Lung (tissue), 12 donors: ENCODE data around the gene TMEM30B. TPM values are rescaled to one million over a fixed set of nuclear protein-coding genes. Genes with fewer than 3 reads are reported as not detected.
A peak's percentile ranks its signal among the peaks of the same experiment; 100 is the strongest.

Experiments
- ATAC-seq: fragments of 200-7000 bp; cut with Tn5 transposase; one replicate; pipeline ENCODE4 v1.9.1; 2020; ENCODE audit warnings: moderate number of reproducible peaks; ENCODE audit not compliant: insufficient read depth, low FRiP score
- DNase-seq, 3 donors: peaks; one replicate each; pipeline ENCODE4 v3.0.0-alpha.2; 2013 to 2017
- H3K27ac ChIP-seq, 2 donors: one replicate each; pipeline ENCODE4 v1.5.1; 2013; ENCODE audit warnings: mild to moderate bottlenecking in 2 of 2, moderate library complexity in 2 of 2, control low read depth in 1 of 2, inconsistent platforms in 1 of 2, low read depth in 1 of 2, low read length in 1 of 2
- H3K27me3 ChIP-seq, 3 donors: one replicate each; pipeline ENCODE4 v1.5.1; 2013; ENCODE audit warnings: low read length in 2 of 3; ENCODE audit not compliant: control insufficient read depth in 3 of 3, insufficient read depth in 3 of 3
- H3K36me3 ChIP-seq, 4 donors: one replicate each; pipeline ENCODE4 v1.5.1; 2013; ENCODE audit warnings: low read length in 4 of 4, mild to moderate bottlenecking in 1 of 4, moderate library complexity in 1 of 4; ENCODE audit not compliant: control insufficient read depth in 4 of 4, insufficient read depth in 4 of 4
- H3K4me1 ChIP-seq, 5 donors: one replicate each; pipeline ENCODE4 v1.5.1; 2013; ENCODE audit warnings: low read length in 5 of 5, mild to moderate bottlenecking in 2 of 5, moderate library complexity in 1 of 5; ENCODE audit not compliant: control insufficient read depth in 5 of 5, insufficient read depth in 5 of 5
- H3K4me3 ChIP-seq: one replicate; pipeline ENCODE4 v1.5.1; 2013; ENCODE audit warnings: mild to moderate bottlenecking, control low read depth, moderate library complexity
- H3K9ac ChIP-seq, 2 donors: one replicate each; pipeline ENCODE4 v1.5.1; 2013; ENCODE audit warnings: low read length in 2 of 2, control low read depth in 1 of 2; ENCODE audit not compliant: insufficient read depth in 1 of 2
- H3K9me3 ChIP-seq, 4 donors: one replicate each; pipeline ENCODE4 v1.5.1; 2013; ENCODE audit warnings: low read length in 3 of 4, mild to moderate bottlenecking in 1 of 4, moderate library complexity in 1 of 4; ENCODE audit not compliant: control insufficient read depth in 4 of 4, insufficient read depth in 3 of 4
- WGBS, 2 donors: extraction: QIAGEN DNeasy Blood & Tissue Kit; methylation state at CpG; one replicate each; pipeline ENCODE4 v1.1.7; 2013; 5-methylcytosine and 5-hydroxymethylcytosine counted together
- polyA plus RNA-seq, 2 donors: library from polyadenylated mRNA; stranded (reverse); fragments of 200-250 nt; gene quantifications; one replicate each; pipeline ENCODE4 v1.2.1, GENCODE V29; 2013
- total RNA-seq, 2 donors: library from RNA; depleted of rRNA in 1 of 2; stranded (reverse); fragments of >200 nt in 1 of 2; gene quantifications; one replicate each; pipeline ENCODE4 v1.2.1, GENCODE V29; 2014 to 2021
- TF ChIP-seq, protein P1 (sequence below): IDR thresholded peaks from 2 replicates; pipeline ENCODE4 v1.5.1; 2012; ENCODE audit warnings: mild to moderate bottlenecking; ENCODE audit errors: control extremely low read depth, extremely low read depth
- donor health status: control.
- donor health status: control.
- donor health status: Bipolar disorder and iron deficiency.
- donor health status: healthy.
- donor health status: DM: yes; HTN: yes; CAD: no.

The TMEM30B gene
- total and polyA plus RNA-seq, 4 donors, result 14.4 to 24.3 (median 20.1) TPM

DNA sequence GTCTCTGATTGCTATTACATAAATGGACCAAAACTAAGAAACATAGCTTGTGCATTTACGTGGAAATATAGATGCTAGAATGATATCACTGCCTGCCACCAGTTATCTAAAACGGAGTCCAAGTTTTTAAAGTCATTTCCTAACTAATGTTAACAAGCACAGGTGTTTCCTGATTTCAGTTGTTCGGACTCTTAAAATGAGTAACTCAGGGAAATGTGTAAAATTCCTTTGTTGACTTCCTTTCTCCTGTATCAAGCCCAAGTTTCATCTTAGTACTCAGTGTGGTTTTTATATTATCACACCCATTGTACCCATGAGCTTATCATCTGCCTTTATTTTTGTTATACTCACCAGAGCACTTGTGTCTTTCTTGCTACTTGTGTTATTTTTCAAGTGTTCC, 27.1 kb upstream of the TMEM30B start:
- Histone ChIP-seq H3K4me3 (no peak overlapping the region), H3K36me3 (no peaks in the 10 kb centered on the region), H3K27me3 (no peaks in the 10 kb centered on the region), H3K27ac (peak overlapping the region in 1 of 2 donors; percentile 70), H3K9ac (no peak overlapping the region), H3K9me3 (peaks cover 0 to 4% (median 0%) of the 10 kb centered on the region in 4 donors), H3K4me1 (peaks cover 0 to 2% (median 0%) of the 10 kb centered on the region in 5 donors)
- WGBS, 2 donors, result 16 to 46% methylated on average over 3 of the region's 3 CpGs
- ATAC-seq, result no peak
- TF ChIP-seq, protein P1, sequence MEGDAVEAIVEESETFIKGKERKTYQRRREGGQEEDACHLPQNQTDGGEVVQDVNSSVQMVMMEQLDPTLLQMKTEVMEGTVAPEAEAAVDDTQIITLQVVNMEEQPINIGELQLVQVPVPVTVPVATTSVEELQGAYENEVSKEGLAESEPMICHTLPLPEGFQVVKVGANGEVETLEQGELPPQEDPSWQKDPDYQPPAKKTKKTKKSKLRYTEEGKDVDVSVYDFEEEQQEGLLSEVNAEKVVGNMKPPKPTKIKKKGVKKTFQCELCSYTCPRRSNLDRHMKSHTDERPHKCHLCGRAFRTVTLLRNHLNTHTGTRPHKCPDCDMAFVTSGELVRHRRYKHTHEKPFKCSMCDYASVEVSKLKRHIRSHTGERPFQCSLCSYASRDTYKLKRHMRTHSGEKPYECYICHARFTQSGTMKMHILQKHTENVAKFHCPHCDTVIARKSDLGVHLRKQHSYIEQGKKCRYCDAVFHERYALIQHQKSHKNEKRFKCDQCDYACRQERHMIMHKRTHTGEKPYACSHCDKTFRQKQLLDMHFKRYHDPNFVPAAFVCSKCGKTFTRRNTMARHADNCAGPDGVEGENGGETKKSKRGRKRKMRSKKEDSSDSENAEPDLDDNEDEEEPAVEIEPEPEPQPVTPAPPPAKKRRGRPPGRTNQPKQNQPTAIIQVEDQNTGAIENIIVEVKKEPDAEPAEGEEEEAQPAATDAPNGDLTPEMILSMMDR, result no peak
- DNase-seq, result peak in 2 of 3 donors; percentile 33 to 46

DNA sequence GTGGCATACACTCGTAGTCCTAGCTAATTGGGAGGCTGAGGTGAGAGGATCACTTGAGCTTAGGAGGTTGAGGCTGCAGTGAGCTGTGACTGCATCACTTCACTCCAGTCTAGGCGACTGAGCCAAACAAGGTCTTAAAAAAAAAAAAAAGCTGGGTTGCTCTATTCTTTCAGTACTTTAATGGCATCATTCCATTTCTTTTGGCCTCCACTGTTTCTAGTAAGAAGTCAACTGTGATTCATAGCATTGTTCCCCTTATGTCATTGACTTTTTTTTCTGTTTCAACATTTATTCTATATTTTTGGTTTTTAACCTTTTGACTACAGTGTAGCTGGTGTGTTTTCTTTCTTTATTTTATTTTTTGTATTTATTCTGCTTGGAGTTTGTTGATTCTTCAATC, 23.6 kb upstream of the TMEM30B start:
- TF ChIP-seq, protein P1, result no peak
- no peaks in the 10 kb centered on the region for H3K9me3 ChIP-seq
- peaks cover 0 to 2% (median 0%) of the 10 kb centered on the region in 5 donors for H3K4me1 ChIP-seq
- no peak overlapping the region for H3K9ac ChIP-seq
- 97 to 100% methylated on average over 2 of the region's 2 CpGs for WGBS, 2 donors
- H3K27me3 ChIP-seq, result no peaks in the 10 kb centered on the region
- ATAC-seq, result no peak
- no peaks in the 10 kb centered on the region for H3K36me3 ChIP-seq
- H3K4me3 ChIP-seq, result no peak overlapping the region
- no peak for DNase-seq
- no peak overlapping the region for H3K27ac ChIP-seq

DNA sequence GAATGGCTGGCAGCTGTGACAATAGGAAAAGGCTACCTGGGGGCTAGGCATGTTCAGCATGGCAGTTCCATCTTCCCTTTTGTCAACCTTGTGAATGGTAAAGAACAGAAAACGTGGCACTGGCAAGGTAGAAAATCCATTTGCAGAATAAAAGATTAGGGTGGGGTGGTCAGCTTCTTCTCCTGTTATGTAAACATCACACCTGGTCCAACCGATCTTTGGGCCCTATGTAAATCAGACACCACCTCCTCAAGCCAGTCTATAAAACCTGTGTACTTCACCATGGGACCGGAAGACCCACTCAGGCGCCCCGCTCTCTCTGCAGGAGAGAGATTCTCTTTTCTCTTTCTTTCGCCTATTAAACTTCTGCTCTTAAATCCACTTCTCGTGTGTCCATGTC, 19.6 kb upstream of the TMEM30B start:
- TF ChIP-seq, protein P1, result no peak
- no peak for DNase-seq
- Histone ChIP-seq H3K36me3 (no peaks in the 10 kb centered on the region), H3K27me3 (no peaks in the 10 kb centered on the region), H3K4me3 (no peak overlapping the region), H3K9me3 (no peaks in the 10 kb centered on the region), H3K4me1 (peaks cover 0 to 2% (median 0%) of the 10 kb centered on the region in 5 donors), H3K9ac (no peak overlapping the region), H3K27ac (no peak overlapping the region)
- WGBS, 2 donors, result 88 to 92% methylated on average over 7 of the region's 7 CpGs
- ATAC-seq, result no peak

DNA sequence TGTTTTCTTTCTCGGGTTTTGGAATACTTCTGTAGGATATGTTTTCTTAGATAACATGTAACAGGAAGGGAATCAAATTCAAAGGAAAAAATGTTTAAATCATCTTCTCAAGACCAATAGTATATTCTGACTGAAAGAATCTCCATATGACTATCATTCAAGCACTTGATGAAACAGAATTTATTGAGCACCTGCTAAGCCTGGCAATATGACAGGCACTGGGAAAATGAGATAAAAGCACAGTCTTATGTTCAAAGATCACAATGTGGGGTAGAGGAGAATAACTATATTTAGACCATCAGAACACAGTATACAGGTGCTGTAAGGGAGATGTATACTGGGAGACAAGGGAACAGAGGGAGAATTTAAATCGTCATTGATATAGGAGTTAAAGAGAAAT, 19.1 kb upstream of the TMEM30B start:
- Histone ChIP-seq H3K27ac (no peak overlapping the region), H3K9ac (no peak overlapping the region), H3K36me3 (no peaks in the 10 kb centered on the region), H3K4me3 (no peak overlapping the region), H3K9me3 (no peaks in the 10 kb centered on the region), H3K4me1 (peaks cover 0 to 2% (median 0%) of the 10 kb centered on the region in 5 donors), H3K27me3 (no peaks in the 10 kb centered on the region)
- DNase-seq (no peak), ATAC-seq (no peak)
- TF ChIP-seq, protein P1, result no peak
- WGBS, 2 donors, result 21 to 38% methylated on average over 2 of the region's 2 CpGs
